ENCODE measurements around the gene ZNF106.

DNA sequence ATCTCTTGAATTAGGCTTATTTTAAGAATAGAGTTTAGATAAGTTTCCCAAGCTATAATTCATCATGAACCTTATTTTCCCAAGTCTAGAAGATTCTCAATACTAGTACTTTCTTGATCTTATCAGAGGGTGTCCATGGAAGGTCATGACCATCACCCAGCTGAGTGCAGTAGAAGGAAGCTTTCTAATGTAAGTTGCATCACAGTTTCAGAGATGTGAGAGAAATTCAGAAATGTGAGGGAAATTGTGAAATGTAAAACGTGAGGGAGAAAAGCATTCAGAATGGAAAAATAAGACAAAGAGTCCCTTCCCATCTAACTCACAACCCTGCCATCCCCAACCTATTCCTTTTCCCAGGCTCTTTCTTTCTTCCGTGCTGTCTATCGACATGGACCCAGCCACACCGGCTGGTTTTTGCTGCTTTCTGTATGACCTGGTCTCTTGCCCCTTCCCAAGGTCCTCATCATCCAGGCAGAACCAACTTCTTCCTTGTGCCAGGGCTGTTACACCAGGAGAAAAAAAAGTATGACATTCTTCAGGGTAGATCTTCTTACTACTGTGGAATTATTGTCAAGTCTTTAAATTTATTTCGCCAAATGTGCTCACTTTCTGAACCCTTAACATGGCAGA is 124.9 kb downstream of the ZNF106 start:
- TF ChIP-seq, protein P1, sequence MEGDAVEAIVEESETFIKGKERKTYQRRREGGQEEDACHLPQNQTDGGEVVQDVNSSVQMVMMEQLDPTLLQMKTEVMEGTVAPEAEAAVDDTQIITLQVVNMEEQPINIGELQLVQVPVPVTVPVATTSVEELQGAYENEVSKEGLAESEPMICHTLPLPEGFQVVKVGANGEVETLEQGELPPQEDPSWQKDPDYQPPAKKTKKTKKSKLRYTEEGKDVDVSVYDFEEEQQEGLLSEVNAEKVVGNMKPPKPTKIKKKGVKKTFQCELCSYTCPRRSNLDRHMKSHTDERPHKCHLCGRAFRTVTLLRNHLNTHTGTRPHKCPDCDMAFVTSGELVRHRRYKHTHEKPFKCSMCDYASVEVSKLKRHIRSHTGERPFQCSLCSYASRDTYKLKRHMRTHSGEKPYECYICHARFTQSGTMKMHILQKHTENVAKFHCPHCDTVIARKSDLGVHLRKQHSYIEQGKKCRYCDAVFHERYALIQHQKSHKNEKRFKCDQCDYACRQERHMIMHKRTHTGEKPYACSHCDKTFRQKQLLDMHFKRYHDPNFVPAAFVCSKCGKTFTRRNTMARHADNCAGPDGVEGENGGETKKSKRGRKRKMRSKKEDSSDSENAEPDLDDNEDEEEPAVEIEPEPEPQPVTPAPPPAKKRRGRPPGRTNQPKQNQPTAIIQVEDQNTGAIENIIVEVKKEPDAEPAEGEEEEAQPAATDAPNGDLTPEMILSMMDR (IDR thresholded peaks at IDR 0.05; ENCODE audit: poor library complexity), result no peak
- no peak for TF ChIP-seq EZH2 (IDR thresholded peaks at IDR 0.05; ENCODE audit: borderline replicate concordance)

Measured in hepatocyte (in vitro differentiated cells).